Retinal pigment epithelial cell (primary cell): ENCODE measurements around the gene ABCB9.
A peak's percentile ranks its signal among the peaks of the same experiment; 100 is the strongest.

Source experiments
- DNase-seq: peaks from one replicate; pipeline ENCODE4 v3.0.0-alpha.2; 2010; ENCODE audit warnings: low read depth
- H3K4me3 ChIP-seq: 2 replicates; pipeline ENCODE4 v1.5.1; 2011; ENCODE audit warnings: mild to moderate bottlenecking, low read length, control low read depth, moderate library complexity
- TF ChIP-seq, protein P1 (sequence below): conservative IDR thresholded peaks from 2 replicates; pipeline ENCODE4 v1.5.1; 2011; ENCODE audit warnings: low read depth, low read length, control low read depth, inconsistent platforms

ABCB9 gene

DNA sequence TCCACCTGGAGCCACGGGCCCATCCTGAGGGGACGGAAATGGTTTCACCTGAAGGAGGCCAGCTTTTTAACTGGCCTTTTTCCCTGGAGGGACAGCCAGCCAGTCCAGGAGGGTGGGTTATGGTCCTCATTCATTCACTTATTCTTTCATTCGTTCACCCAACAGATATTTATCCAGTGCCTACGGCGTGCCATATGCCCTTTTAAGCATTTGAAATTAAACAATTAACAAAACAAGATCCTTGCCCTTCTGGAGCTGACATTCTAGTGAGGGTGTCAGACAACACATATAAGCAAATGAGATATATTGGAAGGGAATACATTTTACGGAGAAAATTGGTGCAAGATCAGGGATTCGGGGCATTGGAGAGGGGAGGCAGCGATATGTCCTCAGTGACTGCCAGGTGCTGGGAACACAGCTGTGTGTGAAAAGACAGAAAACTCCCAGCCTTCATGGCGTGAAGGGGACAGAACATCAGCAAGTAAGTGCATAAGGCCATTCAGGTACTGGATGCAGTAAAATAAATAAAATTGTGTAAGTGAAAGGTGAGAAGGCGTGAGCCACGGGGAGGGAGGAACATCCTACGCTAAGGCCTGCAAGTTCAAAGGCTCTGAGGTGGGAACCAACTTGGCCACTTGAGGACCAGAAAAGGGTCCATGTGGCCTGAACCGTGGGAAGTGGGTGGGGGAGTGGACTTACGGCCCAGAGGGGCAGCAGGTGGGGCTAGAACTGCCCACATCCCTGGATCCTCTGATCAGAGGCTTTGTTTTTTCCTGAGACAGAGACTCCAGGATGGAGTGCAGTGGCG, 684 bp upstream of the ABCB9 start:
- H3K4me3 ChIP-seq = no peak overlapping the region
- DNase-seq = no peak
- TF ChIP-seq, protein P1, sequence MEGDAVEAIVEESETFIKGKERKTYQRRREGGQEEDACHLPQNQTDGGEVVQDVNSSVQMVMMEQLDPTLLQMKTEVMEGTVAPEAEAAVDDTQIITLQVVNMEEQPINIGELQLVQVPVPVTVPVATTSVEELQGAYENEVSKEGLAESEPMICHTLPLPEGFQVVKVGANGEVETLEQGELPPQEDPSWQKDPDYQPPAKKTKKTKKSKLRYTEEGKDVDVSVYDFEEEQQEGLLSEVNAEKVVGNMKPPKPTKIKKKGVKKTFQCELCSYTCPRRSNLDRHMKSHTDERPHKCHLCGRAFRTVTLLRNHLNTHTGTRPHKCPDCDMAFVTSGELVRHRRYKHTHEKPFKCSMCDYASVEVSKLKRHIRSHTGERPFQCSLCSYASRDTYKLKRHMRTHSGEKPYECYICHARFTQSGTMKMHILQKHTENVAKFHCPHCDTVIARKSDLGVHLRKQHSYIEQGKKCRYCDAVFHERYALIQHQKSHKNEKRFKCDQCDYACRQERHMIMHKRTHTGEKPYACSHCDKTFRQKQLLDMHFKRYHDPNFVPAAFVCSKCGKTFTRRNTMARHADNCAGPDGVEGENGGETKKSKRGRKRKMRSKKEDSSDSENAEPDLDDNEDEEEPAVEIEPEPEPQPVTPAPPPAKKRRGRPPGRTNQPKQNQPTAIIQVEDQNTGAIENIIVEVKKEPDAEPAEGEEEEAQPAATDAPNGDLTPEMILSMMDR = no peak

DNA sequence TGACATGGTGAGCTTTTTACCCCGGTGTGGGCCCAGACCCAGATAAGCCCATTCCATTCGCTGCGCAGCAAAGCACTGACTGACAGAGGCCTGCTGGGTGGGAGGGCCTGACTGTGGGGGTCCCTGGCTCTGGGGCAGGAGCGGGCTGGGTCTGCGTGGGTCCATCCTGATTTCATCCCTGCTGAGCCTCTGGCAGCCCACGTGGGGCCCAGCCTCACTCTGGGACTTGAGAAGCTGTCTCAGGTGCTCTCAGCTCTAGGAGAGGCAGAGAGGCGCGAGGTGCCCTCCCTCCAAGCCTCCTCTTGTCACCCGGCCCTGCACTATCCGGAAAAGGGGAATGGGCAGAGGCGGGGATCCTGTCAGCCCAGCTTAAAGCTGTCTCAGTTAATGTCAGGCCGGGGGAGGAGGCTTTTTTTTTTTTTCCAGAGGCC, 927 bp downstream of the ABCB9 start:
- no peak for DNase-seq
- TF ChIP-seq, protein P1 = no peak
- peak overlapping the region; percentile 84 for H3K4me3 ChIP-seq

DNA sequence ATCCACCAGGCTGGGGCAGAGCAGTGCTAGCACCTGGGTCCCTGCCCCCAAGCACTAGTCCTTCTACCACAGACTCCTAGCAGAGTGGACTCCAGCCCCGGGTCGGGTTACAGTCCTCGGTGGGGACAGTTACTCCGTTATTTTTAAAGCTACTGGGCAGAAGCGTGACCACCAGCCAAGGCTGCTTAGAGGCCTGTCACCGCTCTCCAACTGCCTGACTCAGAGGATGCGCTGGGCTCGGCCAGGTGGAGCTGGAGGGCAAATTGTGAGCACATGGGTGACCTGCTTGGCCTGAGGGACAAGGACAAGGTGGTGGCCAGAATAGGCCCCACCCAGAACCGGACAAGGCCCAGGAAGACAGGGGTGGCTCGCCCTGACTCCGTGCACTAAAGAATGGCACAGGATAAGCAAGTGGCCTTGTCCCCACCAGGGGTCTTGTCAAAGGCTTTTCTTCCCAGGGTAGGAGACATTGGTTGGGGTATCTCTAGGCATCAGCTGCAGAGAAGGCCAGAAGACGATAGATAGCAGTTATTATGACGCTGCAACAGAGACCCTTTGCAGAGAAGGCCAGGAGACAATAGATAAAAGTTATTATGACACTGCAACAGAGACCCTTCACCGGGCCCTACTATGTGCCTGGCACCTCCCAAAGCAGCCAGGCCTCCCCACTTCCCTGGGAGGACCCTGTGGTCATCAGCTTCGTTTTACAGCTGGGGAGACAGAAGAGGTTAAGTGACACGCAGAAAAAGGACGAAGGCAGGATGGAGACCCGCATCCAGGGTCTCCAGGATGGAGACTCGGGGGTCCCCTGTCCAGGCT, 1.6 kb downstream of the ABCB9 start:
- H3K4me3 ChIP-seq = peak overlapping the region; percentile 84
- TF ChIP-seq, protein P1 = no peak
- no peak for DNase-seq

DNA sequence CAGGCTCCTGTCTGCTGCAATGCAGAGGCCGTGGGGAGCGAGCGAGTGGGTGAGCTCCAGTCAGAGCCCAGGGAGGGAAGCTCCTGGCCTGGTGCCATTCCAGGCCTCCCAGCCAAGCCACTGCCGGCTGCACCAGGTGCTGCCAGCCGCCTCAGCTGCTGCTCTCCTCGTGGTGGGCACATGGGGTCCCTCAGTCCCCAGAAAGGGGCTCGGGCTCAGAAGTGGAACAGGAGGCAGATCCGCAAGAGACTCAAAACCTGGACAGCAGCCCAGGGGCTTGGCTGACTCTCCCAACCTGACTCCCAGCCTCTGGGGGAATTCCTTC, 2.4 kb downstream of the ABCB9 start:
- DNase-seq = peak; percentile 43
- TF ChIP-seq, protein P1 = no peak
- peak overlapping the region; percentile 15 for H3K4me3 ChIP-seq

DNA sequence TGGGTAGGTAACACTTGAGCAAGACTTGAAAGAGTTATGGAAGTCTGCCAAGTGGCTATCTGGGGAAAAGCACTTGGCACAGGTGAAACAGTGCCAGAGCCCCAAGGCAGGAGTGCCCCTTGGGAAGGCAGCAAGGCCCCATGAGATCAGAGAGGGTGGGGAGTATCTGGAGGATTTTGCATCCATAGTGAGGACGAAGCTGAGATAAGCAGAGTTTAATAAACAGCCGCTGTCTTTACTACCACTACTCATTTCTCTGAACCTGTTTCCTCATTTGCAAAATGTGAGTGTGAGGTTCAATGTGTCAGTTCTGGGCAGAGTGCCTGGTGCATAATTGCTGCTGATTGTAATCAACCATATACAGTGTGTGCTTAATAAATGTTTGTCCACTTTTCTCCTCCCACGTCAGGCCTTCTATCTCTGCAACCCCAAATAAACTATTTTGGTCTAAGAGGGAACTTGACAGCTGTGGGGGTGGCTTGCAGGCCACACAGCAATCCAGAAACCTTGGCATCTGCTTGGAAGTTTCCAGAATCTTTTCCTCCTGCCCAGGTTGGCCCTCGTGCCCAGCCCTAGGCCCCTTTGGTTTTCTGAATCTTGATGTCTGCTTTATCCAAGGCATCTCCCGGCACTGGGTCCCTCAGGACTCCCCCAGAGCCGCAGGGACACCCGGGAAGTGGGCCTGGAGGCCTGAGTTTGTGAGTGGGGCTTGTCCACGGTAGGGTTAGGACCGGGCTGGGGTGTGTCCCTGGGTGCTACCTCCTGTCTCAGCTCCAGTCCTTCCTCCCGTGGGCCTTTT, 4.5 kb downstream of the ABCB9 start:
- H3K4me3 ChIP-seq = no peak overlapping the region
- TF ChIP-seq, protein P1 = no peak
- DNase-seq = no peak

DNA sequence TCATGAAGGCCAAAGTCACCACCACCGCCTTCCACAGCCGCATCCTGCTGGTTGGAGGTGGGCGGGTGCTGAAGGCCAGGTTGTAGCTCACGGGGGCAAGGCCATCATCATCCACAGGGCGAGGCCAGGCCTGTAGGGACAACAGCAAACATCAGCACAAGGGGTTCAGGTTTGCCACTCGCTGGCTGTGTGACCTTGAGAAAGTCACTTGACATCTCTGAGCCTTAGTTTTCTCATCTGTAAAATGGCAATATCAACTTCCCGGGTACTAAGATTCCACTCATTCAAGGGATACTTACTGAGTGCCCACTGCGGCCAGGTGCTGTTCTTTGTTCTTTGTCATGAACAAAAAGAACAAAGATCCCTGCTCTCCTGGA, 6.1 kb downstream of the ABCB9 start:
- TF ChIP-seq, protein P1 = no peak
- H3K4me3 ChIP-seq = no peak overlapping the region
- no peak for DNase-seq
